NT2/D1 (cell line): ENCODE measurements around the gene TPPP2.

Source experiments
- SUZ12 ChIP-seq: IDR thresholded peaks from 2 replicates; pipeline ENCODE4 v1.6.1; 2011; ENCODE audit not compliant: insufficient read length, insufficient read depth; ENCODE audit errors: extremely low read depth
- YY1 ChIP-seq: IDR thresholded peaks from 2 replicates; pipeline ENCODE4 v1.6.1; 2011; ENCODE audit not compliant: insufficient read length, insufficient read depth
- ZNF274 ChIP-seq: IDR thresholded peaks from 2 replicates; pipeline ENCODE4 v1.6.1; 2011; ENCODE audit warnings: mild to moderate bottlenecking, low read depth, low read length

- no peak for TF ChIP-seq ZNF274
- no peak for TF ChIP-seq YY1
- no peak for TF ChIP-seq SUZ12
These were observed 38.7 kb downstream of the TPPP2 start for GRCh38 chr14:21068521-21069387.
